H1 (cell line): ENCODE data around the gene OR2T33. TPM values are rescaled to one million over a fixed set of nuclear protein-coding genes. Genes with fewer than 3 reads are reported as not detected.

Source experiments
- CHD7 ChIP-seq: fragments of 300-600 bp; sonication (generic); IDR thresholded peaks from 2 replicates; pipeline ENCODE4 v1.7.1; 2012; ENCODE audit warnings: low read length, moderate library complexity, mild to moderate bottlenecking, inconsistent platforms; ENCODE audit not compliant: insufficient replicate concordance
- SP2 ChIP-seq: IDR thresholded peaks from 2 replicates; pipeline ENCODE4 v1.6.1; 2012; ENCODE audit warnings: mild to moderate bottlenecking, low read length, inconsistent platforms
- polyA plus RNA-seq, 7 experiments: library from polyadenylated mRNA; depleted of rRNA in 3 of 7; stranded (reverse) in 5 of 7; unstranded in 2 of 7; fragments of >200 nt in 5 of 7; fragments of 200-250 nt in 2 of 7; gene quantifications; 1 replicate in 5 of 7; 2 replicates in 1 of 7; 4 replicates in 1 of 7; pipeline versions ENCODE4 v1.2.1 to v1.2.3, GENCODE V29; 2011 to 2013; ENCODE audit warnings: missing spikeins in 2 of 7, mixed read lengths in 2 of 7
- total RNA-seq: library from RNA; stranded (reverse); fragmentation: NEBNext Ultra II Directional; extraction: Animal tissue kit (Norgen Biotek cat#: 25700); gene quantifications from 2 replicates; pipeline ENCODE4 v1.2.1, GENCODE V29; 2021

The OR2T33 gene
- total and polyA plus RNA-seq, 2 of the 8 experiments (the other 6 are each of a cell fraction or from before 2014, with no cell fraction given) = not detected

- TF ChIP-seq CHD7 (no peak), SP2 (no peak)
Measured at GRCh38 chr1:248306103-248306502, 28.3 kb upstream of the OR2T33 start (continued).
